22Rv1 (cell line): Measurements from ENCODE around the gene FAM170B.

Experiments used
- ZFX ChIP-seq: fragments of 450-650 bp; IDR thresholded peaks from 2 replicates; pipeline ENCODE4 v1.6.1; 2017; ENCODE audit warnings: antibody characterized with exemption, borderline replicate concordance
- TF ChIP-seq, protein P1 (sequence below): fragments of 450-650 bp; IDR thresholded peaks from 2 replicates; pipeline ENCODE4 v1.5.1; 2017; ENCODE audit warnings: mild to moderate bottlenecking

DNA sequence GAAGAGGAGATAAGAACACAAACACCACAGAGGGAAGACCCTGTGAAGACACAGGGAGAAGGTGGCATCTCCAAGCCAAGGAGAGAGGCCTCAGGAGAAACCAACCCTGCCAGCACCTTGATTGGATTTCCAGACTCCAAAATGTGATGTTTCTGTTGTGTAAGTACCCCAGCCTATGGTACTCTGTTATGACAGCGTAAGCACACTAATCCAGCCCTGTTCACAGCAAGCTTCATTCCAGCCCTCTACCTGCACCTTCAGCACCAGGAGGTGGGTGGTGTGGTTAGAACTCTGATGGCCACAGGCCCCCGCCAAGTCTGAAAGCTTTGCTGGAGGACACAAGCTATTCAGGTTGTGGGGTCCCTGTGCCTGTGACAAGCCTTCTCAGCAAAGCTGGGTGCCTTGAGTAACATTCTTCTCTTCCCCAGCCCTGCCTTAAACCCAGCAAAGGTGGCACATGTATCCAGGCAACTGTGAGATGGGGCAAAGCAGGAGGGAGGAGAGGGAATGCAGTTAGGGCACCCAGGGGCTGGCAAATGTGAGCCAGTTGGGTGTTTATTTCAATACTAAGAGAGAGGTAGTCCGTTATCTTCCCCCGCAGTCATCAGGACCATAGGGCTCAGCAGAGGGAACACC is 23.0 kb downstream of the FAM170B start:
- TF ChIP-seq, protein P1, sequence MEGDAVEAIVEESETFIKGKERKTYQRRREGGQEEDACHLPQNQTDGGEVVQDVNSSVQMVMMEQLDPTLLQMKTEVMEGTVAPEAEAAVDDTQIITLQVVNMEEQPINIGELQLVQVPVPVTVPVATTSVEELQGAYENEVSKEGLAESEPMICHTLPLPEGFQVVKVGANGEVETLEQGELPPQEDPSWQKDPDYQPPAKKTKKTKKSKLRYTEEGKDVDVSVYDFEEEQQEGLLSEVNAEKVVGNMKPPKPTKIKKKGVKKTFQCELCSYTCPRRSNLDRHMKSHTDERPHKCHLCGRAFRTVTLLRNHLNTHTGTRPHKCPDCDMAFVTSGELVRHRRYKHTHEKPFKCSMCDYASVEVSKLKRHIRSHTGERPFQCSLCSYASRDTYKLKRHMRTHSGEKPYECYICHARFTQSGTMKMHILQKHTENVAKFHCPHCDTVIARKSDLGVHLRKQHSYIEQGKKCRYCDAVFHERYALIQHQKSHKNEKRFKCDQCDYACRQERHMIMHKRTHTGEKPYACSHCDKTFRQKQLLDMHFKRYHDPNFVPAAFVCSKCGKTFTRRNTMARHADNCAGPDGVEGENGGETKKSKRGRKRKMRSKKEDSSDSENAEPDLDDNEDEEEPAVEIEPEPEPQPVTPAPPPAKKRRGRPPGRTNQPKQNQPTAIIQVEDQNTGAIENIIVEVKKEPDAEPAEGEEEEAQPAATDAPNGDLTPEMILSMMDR, result no peak
- TF ChIP-seq ZFX, result no peak
